Astrocyte (in vitro differentiated cells and primary cell): ENCODE measurements around the gene GRAMD1B. TPM values are rescaled to one million over a fixed set of nuclear protein-coding genes. Genes with fewer than 3 reads are reported as not detected.

Experiments
- DNase-seq: peaks from one replicate; pipeline ENCODE4 v3.0.0-alpha.2; 2010; ENCODE audit warnings: low read depth
- FAIRE-seq: peaks from 2 replicates; lab custom pipeline; 2011; peaks lifted over from hg19 to GRCh38; lab: Jason Lieb, UNC
- H2AFZ ChIP-seq: 2 replicates; pipeline ENCODE4 v1.6.0; 2012; ENCODE audit warnings: low read depth, low read length, inconsistent platforms
- H3K27ac ChIP-seq: 2 replicates; pipeline ENCODE4 v1.5.1; 2011; ENCODE audit warnings: low read depth, low read length, inconsistent platforms
- H3K27me3 ChIP-seq: 2 replicates; pipeline ENCODE4 v1.6.0; 2011; ENCODE audit warnings: low read length, inconsistent platforms; ENCODE audit not compliant: insufficient read depth
- H3K36me3 ChIP-seq: 2 replicates; pipeline ENCODE4 v1.5.1; 2011; ENCODE audit warnings: low read length, inconsistent platforms; ENCODE audit not compliant: insufficient read depth
- H3K4me1 ChIP-seq: 2 replicates; pipeline ENCODE4 v1.5.1; 2011; ENCODE audit warnings: low read length, inconsistent platforms; ENCODE audit not compliant: insufficient read depth
- H3K4me2 ChIP-seq: 2 replicates; pipeline ENCODE4 v1.6.0; 2012; ENCODE audit warnings: low read length, inconsistent platforms
- H3K4me3 ChIP-seq: 2 replicates; pipeline ENCODE4 v1.5.1; 2011; ENCODE audit warnings: low read depth, mild to moderate bottlenecking, low read length, inconsistent platforms; ENCODE audit not compliant: insufficient read depth
- H3K79me2 ChIP-seq: 2 replicates; pipeline ENCODE4 v1.6.0; 2012; ENCODE audit warnings: mild to moderate bottlenecking, low read length, inconsistent platforms; ENCODE audit not compliant: insufficient read depth
- H3K9ac ChIP-seq: 2 replicates; pipeline ENCODE4 v1.6.0; 2012; ENCODE audit warnings: mild to moderate bottlenecking, low read length, inconsistent platforms
- H3K9me3 ChIP-seq: 2 replicates; pipeline ENCODE4 v1.5.1; 2012; ENCODE audit warnings: low read depth, mild to moderate bottlenecking, low read length, inconsistent platforms; ENCODE audit not compliant: insufficient read depth
- H4K20me1 ChIP-seq: 2 replicates; pipeline ENCODE4 v1.6.0; 2012; ENCODE audit warnings: low read length, inconsistent platforms; ENCODE audit not compliant: insufficient read depth
- H3K27ac Mint-ChIP-seq: one replicate; pipeline ENCODE4 v1.8.0; 2021; ENCODE audit warnings: mild to moderate bottlenecking, mixed read lengths; ENCODE audit not compliant: unreplicated experiment
- H3K27me3 Mint-ChIP-seq: one replicate; pipeline ENCODE4 v1.8.0; 2021; ENCODE audit warnings: low read depth, mixed read lengths; ENCODE audit not compliant: unreplicated experiment
- H3K36me3 Mint-ChIP-seq: one replicate; pipeline ENCODE4 v1.8.0; 2021; ENCODE audit warnings: low read depth, mixed read lengths; ENCODE audit not compliant: unreplicated experiment
- H3K4me1 Mint-ChIP-seq: one replicate; pipeline ENCODE4 v1.8.0; 2021; ENCODE audit warnings: low read depth, mixed read lengths; ENCODE audit not compliant: unreplicated experiment
- H3K4me3 Mint-ChIP-seq: one replicate; pipeline ENCODE4 v1.8.0; 2021; ENCODE audit warnings: mild to moderate bottlenecking, moderate library complexity, mixed read lengths; ENCODE audit not compliant: unreplicated experiment
- H3K9me3 Mint-ChIP-seq: one replicate; pipeline ENCODE4 v1.8.0; 2021; ENCODE audit warnings: mild to moderate bottlenecking, mixed read lengths; ENCODE audit not compliant: unreplicated experiment
- CTCF ChIP-seq: IDR thresholded peaks from 2 replicates; pipeline ENCODE4 v1.5.1; 2011; ENCODE audit warnings: low read depth, mild to moderate bottlenecking, inconsistent platforms, low read length, moderate library complexity; ENCODE audit not compliant: insufficient read depth
- EZH2 ChIP-seq: IDR thresholded peaks from 2 replicates; pipeline ENCODE4 v1.6.1; 2012; ENCODE audit warnings: mild to moderate bottlenecking, low read length, inconsistent platforms; ENCODE audit not compliant: insufficient read depth
- total RNA-seq: library from RNA; stranded (reverse); gene quantifications from 2 replicates; pipeline ENCODE4 v1.2.1, GENCODE V29; 2021

The GRAMD1B gene
- total RNA-seq, 1 donor from 2014 or later, result 6.5 TPM

GRCh38 chr11:123547180-123547579, 117.1 kb downstream of the GRAMD1B start:
- H3K4me3 ChIP-seq, result no peak overlapping the region
- Mint-ChIP-seq H3K36me3 (peaks cover 5% of the 10 kb centered on the region), H3K4me3 (no peak overlapping the region), H3K9me3 (no peaks in the 10 kb centered on the region), H3K27me3 (no peaks in the 10 kb centered on the region), H3K4me1 (peaks cover 33% of the 10 kb centered on the region), H3K27ac (no peak overlapping the region)
- H3K27ac ChIP-seq, result no peak overlapping the region
- H4K20me1 ChIP-seq, result no peaks in the 10 kb centered on the region
- H3K4me1 ChIP-seq, result peaks cover 40% of the 10 kb centered on the region
- H3K27me3 ChIP-seq, result no peaks in the 10 kb centered on the region
- no peak overlapping the region for H3K9ac ChIP-seq
- H3K9me3 ChIP-seq, result no peaks in the 10 kb centered on the region
- no peak for DNase-seq
- FAIRE-seq, result no peak
- no peak for TF ChIP-seq CTCF
- no peak for TF ChIP-seq EZH2
- H3K4me2 ChIP-seq, result no peak overlapping the region
- H3K36me3 ChIP-seq, result no peaks in the 10 kb centered on the region
- H2AFZ ChIP-seq, result no peak overlapping the region
- H3K79me2 ChIP-seq, result no peaks in the 10 kb centered on the region

GRCh38 chr11:123548774-123549173, 118.7 kb downstream of the GRAMD1B start:
- no peaks in the 10 kb centered on the region for H3K27me3 Mint-ChIP-seq
- Histone ChIP-seq H3K9me3 (no peaks in the 10 kb centered on the region), H3K27me3 (no peaks in the 10 kb centered on the region), H3K4me1 (peaks cover 34% of the 10 kb centered on the region), H3K9ac (no peak overlapping the region), H3K27ac (no peak overlapping the region), H2AFZ (no peak overlapping the region), H3K4me2 (no peak overlapping the region), H3K36me3 (no peaks in the 10 kb centered on the region), H3K4me3 (no peak overlapping the region), H4K20me1 (no peaks in the 10 kb centered on the region), H3K79me2 (no peaks in the 10 kb centered on the region)
- H3K4me3 Mint-ChIP-seq, result no peak overlapping the region
- TF ChIP-seq EZH2 (no peak), CTCF (no peak)
- FAIRE-seq (no peak), DNase-seq (no peak)
- H3K27ac Mint-ChIP-seq, result no peak overlapping the region
- H3K4me1 Mint-ChIP-seq, result peaks cover 21% of the 10 kb centered on the region
- no peaks in the 10 kb centered on the region for H3K9me3 Mint-ChIP-seq
- H3K36me3 Mint-ChIP-seq, result peaks cover 5% of the 10 kb centered on the region

DNA sequence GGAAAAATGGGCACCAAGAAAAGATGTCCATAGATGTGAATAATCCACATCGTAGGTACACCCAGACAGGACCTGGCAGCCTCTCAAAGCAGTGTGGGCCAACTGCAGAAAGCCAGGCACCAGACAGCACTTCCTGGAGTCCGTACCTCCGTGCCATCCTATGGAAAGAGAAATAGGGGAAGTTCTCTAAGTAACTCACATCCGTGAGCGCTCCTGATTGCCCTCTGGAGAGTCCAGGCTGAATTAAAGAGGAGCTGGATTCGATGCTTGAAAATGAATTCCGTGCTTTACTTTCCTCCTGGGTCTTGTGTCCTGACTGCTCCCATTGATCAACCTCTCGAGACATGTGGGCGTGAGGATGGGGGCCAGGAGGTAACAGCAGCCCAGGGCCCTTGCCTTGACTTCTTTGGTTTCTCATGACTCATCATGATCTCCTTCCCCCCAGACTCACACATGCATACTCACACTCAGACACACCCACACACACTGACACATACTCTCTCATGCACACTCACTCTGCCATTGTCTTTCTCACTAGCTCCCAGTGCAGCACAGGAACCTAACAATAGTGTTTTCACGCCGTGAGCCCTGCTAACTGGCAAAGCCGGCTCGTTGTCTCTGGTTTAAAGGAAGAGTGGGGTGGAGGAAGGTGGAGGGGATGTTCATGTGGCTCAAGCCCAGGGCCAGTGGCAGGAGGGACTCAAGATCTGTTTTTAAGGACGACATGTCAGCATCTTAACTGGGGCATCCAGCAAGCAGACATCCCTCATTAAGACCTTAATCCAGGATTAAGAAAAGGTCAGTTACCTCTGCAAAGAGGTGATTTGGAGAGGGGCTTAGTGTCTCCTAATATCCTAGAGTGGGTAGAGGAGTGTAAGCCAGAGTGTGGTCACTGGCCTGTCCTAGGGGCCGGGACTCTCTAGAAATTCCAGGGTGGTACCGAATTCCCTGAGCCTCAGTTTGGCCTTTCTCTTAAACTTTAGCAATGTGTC, 120.2 kb downstream of the GRAMD1B start:
- H3K4me2 ChIP-seq, result peak overlapping the region; percentile 51
- no peaks in the 10 kb centered on the region for H3K27me3 ChIP-seq
- H3K27ac Mint-ChIP-seq, result peak overlapping the region; percentile 10
- no peaks in the 10 kb centered on the region for H3K36me3 ChIP-seq
- H3K4me1 ChIP-seq, result peaks cover 28% of the 10 kb centered on the region
- peaks cover 14% of the 10 kb centered on the region for H3K4me1 Mint-ChIP-seq
- H3K9me3 ChIP-seq, result no peaks in the 10 kb centered on the region
- no peaks in the 10 kb centered on the region for H3K27me3 Mint-ChIP-seq
- peak overlapping the region; percentile 42 for H2AFZ ChIP-seq
- H3K79me2 ChIP-seq, result no peaks in the 10 kb centered on the region
- H3K27ac ChIP-seq, result no peak overlapping the region
- H3K36me3 Mint-ChIP-seq, result peaks cover 5% of the 10 kb centered on the region
- peak; percentile 55 for DNase-seq
- H3K4me3 ChIP-seq, result no peak overlapping the region
- H3K9me3 Mint-ChIP-seq, result no peaks in the 10 kb centered on the region
- no peak overlapping the region for H3K4me3 Mint-ChIP-seq
- FAIRE-seq, result no peak
- H4K20me1 ChIP-seq, result no peaks in the 10 kb centered on the region
- TF ChIP-seq EZH2 (no peak), CTCF (no peak)
- H3K9ac ChIP-seq, result no peak overlapping the region
